Measurements from ENCODE around the gene SLC9B1.

DNA sequence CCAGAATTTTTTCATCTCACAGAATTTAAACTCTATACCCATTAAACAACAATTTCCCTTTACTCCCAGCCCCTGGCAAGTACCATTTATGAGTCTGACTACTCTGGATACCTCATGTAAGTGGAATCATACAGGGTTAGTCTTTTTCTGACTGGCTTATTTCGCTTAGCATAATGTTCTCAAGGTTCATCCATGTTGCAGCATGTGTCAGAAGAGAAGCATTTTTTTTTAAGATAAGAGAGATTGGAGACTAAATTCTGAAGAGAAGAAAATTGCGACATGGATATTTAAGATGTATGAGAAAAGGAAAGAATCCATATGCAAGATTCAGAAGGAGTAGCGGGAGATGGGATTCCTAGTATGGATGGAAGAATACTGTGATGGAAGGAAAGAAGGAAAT, 11.3 kb upstream of the SLC9B1 start:
- TF ChIP-seq, protein P1, sequence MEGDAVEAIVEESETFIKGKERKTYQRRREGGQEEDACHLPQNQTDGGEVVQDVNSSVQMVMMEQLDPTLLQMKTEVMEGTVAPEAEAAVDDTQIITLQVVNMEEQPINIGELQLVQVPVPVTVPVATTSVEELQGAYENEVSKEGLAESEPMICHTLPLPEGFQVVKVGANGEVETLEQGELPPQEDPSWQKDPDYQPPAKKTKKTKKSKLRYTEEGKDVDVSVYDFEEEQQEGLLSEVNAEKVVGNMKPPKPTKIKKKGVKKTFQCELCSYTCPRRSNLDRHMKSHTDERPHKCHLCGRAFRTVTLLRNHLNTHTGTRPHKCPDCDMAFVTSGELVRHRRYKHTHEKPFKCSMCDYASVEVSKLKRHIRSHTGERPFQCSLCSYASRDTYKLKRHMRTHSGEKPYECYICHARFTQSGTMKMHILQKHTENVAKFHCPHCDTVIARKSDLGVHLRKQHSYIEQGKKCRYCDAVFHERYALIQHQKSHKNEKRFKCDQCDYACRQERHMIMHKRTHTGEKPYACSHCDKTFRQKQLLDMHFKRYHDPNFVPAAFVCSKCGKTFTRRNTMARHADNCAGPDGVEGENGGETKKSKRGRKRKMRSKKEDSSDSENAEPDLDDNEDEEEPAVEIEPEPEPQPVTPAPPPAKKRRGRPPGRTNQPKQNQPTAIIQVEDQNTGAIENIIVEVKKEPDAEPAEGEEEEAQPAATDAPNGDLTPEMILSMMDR (tag by site-specific recombination; IDR thresholded peaks at IDR 0.05): no peak
- no peak for TF ChIP-seq ZBTB7A (tag by site-specific recombination; IDR thresholded peaks at IDR 0.05; ENCODE audit: low read depth)
- TF ChIP-seq MZF1 (tag by site-specific recombination; IDR thresholded peaks at IDR 0.05; ENCODE audit: borderline replicate concordance): no peak
- TF ChIP-seq ZNF423 (tag by site-specific recombination; IDR thresholded peaks at IDR 0.05): no peak
- no peak for TF ChIP-seq TCF7L2 (IDR thresholded peaks at IDR 0.05; ENCODE audit: borderline replicate concordance, low read depth, low read length)
- no peak for TF ChIP-seq ZBTB20 (tag by site-specific recombination; IDR thresholded peaks at IDR 0.05)
- TF ChIP-seq ZBTB21 (tag by site-specific recombination; IDR thresholded peaks at IDR 0.05): no peak
- TF ChIP-seq ZNF785 (tag by site-specific recombination; IDR thresholded peaks at IDR 0.05): no peak

Measured in HEK293 (cell line).